OCI-LY1 (cell line): Measurements from ENCODE around the gene F13B.

Source experiments
- H2AFZ ChIP-seq: fragments of 200-600 bp; sonication (generic), shearing (Covaris generic); 2 replicates; pipeline ENCODE4 v1.6.0; 2014; ENCODE audit warnings: antibody characterized with exemption, mild to moderate bottlenecking, low read length
- H3F3A ChIP-seq: fragments of 200-600 bp; sonication (generic), shearing (Covaris generic); 2 replicates; pipeline ENCODE4 v1.6.0; 2014; ENCODE audit warnings: mild to moderate bottlenecking, antibody characterized with exemption, low read length, moderate library complexity; ENCODE audit not compliant: insufficient read depth
- H3K27ac ChIP-seq: fragments of 200-600 bp; sonication (generic); 2 replicates; pipeline ENCODE4 v1.5.1; 2014; ENCODE audit warnings: low read length, mixed run types, mild to moderate bottlenecking, low read depth; ENCODE audit not compliant: poor library complexity, severe bottlenecking
- H3K27me3 ChIP-seq: fragments of 200-600 bp; sonication (generic); 2 replicates; pipeline ENCODE4 v1.6.0; 2014; ENCODE audit warnings: antibody characterized with exemption, mild to moderate bottlenecking, low read length, moderate library complexity; ENCODE audit not compliant: insufficient read depth
- H3K36me3 ChIP-seq: fragments of 200-600 bp; sonication (generic); 2 replicates; pipeline ENCODE4 v1.6.1; 2014; ENCODE audit warnings: mild to moderate bottlenecking, antibody characterized with exemption, low read length, moderate library complexity, mixed read lengths; ENCODE audit not compliant: insufficient read depth
- H3K4me1 ChIP-seq: fragments of 200-600 bp; sonication (generic); 2 replicates; pipeline ENCODE4 v1.5.1; 2014; ENCODE audit warnings: mild to moderate bottlenecking, low read length, moderate library complexity; ENCODE audit not compliant: insufficient read depth, severe bottlenecking
- H3K4me2 ChIP-seq: fragments of 200-600 bp; sonication (generic), shearing (Covaris generic); 2 replicates; pipeline ENCODE4 v1.6.1; 2014; ENCODE audit warnings: low read length
- H3K4me3 ChIP-seq: fragments of 200-600 bp; sonication (generic); 2 replicates; pipeline ENCODE4 v1.5.1; 2014; ENCODE audit warnings: low read length, low read depth, mild to moderate bottlenecking, mixed read lengths; ENCODE audit not compliant: poor library complexity, severe bottlenecking
- H3K79me2 ChIP-seq: fragments of 200-600 bp; shearing (Covaris generic); 2 replicates; pipeline ENCODE4 v1.6.1; 2016; ENCODE audit warnings: mixed run types, low read length, mixed read lengths; ENCODE audit not compliant: insufficient read depth
- H3K9ac ChIP-seq: fragments of 200-600 bp; sonication (generic), shearing (Covaris generic); 2 replicates; pipeline ENCODE4 v1.6.1; 2014; ENCODE audit warnings: mild to moderate bottlenecking, low read length, mixed read lengths
- H3K9me2 ChIP-seq: fragments of 200-600 bp; sonication (generic), shearing (Covaris generic); 2 replicates; pipeline ENCODE4 v1.6.1; 2014; ENCODE audit warnings: low read depth, mild to moderate bottlenecking, low read length, mixed read lengths
- H3K9me3 ChIP-seq: fragments of 200-600 bp; shearing (Covaris generic); 2 replicates; pipeline ENCODE4 v1.6.1; 2014; ENCODE audit warnings: low read length, mixed read lengths
- H4K20me1 ChIP-seq: fragments of 200-600 bp; sonication (generic), shearing (Covaris generic); 2 replicates; pipeline ENCODE4 v1.6.0; 2016; ENCODE audit warnings: mild to moderate bottlenecking, low read length; ENCODE audit not compliant: insufficient read depth
- EZH2 ChIP-seq: fragments of 200-600 bp; sonication (generic), shearing (Covaris generic); IDR thresholded peaks from 2 replicates; pipeline ENCODE4 v1.8.0; 2017; ENCODE audit warnings: borderline replicate concordance, mixed run types, mild to moderate bottlenecking, antibody characterized with exemption, low read length, moderate library complexity, mixed read lengths
- TF ChIP-seq, protein P1 (sequence below): fragments of 200-600 bp; sonication (generic), shearing (Covaris generic); IDR thresholded peaks from 2 replicates; pipeline ENCODE4 v1.5.1; 2017; ENCODE audit warnings: mild to moderate bottlenecking, antibody characterized with exemption, low read length, moderate library complexity, mixed read lengths

The F13B gene, protein sequence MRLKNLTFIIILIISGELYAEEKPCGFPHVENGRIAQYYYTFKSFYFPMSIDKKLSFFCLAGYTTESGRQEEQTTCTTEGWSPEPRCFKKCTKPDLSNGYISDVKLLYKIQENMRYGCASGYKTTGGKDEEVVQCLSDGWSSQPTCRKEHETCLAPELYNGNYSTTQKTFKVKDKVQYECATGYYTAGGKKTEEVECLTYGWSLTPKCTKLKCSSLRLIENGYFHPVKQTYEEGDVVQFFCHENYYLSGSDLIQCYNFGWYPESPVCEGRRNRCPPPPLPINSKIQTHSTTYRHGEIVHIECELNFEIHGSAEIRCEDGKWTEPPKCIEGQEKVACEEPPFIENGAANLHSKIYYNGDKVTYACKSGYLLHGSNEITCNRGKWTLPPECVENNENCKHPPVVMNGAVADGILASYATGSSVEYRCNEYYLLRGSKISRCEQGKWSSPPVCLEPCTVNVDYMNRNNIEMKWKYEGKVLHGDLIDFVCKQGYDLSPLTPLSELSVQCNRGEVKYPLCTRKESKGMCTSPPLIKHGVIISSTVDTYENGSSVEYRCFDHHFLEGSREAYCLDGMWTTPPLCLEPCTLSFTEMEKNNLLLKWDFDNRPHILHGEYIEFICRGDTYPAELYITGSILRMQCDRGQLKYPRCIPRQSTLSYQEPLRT

DNA sequence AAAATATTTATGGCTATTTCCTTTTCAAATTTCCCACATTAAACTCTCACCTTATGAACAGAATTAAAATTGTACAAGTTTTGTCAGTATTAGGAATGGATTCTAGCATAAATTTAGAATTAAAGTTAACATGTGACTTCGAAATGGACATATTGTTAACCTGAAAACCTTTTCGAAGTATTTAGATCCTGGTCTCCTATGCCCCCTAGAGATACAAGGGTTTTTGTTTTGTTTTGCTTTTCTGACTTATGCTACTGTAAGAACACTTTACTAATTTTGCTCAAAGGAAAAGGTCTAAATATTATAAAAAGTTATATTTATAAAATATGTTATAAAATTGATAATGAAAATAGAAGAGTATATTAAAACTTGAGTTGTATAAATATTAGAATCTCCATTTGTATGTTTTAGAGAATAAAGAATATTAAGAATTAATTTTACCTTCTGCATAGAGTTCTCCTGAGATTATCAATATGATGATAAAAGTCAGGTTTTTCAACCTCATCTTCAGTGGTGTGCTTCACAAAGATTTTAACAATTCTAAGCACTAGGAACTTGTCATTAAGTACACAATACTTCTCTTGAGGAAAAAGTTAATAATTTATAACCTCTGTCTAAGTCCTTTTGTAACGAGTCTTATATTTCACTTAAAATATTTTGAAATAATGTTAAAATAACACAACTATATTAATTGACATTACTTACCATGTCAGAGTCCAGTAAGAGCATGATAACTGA lies at the start of gene F13B:
TSS of gene F13B (minus strand) at position 542 of the 738 bp plus-strand sequence. CDS start at position 505, 37 bp downstream.
- H3K27me3 ChIP-seq = no peaks in the 10 kb centered on the region
- TF ChIP-seq, protein P1, sequence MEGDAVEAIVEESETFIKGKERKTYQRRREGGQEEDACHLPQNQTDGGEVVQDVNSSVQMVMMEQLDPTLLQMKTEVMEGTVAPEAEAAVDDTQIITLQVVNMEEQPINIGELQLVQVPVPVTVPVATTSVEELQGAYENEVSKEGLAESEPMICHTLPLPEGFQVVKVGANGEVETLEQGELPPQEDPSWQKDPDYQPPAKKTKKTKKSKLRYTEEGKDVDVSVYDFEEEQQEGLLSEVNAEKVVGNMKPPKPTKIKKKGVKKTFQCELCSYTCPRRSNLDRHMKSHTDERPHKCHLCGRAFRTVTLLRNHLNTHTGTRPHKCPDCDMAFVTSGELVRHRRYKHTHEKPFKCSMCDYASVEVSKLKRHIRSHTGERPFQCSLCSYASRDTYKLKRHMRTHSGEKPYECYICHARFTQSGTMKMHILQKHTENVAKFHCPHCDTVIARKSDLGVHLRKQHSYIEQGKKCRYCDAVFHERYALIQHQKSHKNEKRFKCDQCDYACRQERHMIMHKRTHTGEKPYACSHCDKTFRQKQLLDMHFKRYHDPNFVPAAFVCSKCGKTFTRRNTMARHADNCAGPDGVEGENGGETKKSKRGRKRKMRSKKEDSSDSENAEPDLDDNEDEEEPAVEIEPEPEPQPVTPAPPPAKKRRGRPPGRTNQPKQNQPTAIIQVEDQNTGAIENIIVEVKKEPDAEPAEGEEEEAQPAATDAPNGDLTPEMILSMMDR = no peak; the same call in 1 of the 2 replicates
- TF ChIP-seq EZH2 = no peak
- H3K4me3 ChIP-seq = no peak within 1 kb of the TSS
- H2AFZ ChIP-seq = no peak within 1 kb of the TSS
- no peaks in the 10 kb centered on the region for H3K36me3 ChIP-seq
- no peaks in the 10 kb centered on the region for H3K79me2 ChIP-seq
- no peaks in the 10 kb centered on the region for H3F3A ChIP-seq
- H3K4me1 ChIP-seq = peaks cover 5% of the 10 kb centered on the region
- H3K9ac ChIP-seq = no peak within 1 kb of the TSS
- H3K9me2 ChIP-seq = no peaks in the 10 kb centered on the region
- no peaks in the 10 kb centered on the region for H3K9me3 ChIP-seq
- no peak within 1 kb of the TSS for H3K4me2 ChIP-seq
- no peak within 1 kb of the TSS for H3K27ac ChIP-seq
- no peaks in the 10 kb centered on the region for H4K20me1 ChIP-seq

DNA sequence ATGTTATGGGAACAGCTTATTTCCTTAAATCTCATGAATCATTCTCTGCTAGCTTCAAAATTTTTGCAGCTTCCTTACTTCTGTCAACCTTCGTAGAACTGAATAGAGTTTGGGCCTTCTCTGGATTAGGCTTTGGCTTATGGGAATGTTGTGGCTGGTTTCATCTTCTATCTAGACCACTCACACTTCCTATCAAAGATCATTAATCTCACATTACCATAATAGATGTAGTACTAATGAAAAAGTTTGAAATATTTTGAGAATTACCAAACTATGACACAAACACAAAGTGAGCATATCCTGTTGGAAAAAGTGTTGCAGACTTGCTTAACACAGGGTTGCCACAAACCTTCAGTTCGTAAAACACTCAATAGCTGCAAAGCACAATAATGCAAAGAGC lies 49.1 kb upstream of the F13B start:
- H3K9ac ChIP-seq = no peak overlapping the region
- no peaks in the 10 kb centered on the region for H3K4me1 ChIP-seq
- H3F3A ChIP-seq = no peaks in the 10 kb centered on the region
- no peaks in the 10 kb centered on the region for H3K9me3 ChIP-seq
- H3K79me2 ChIP-seq = no peaks in the 10 kb centered on the region
- no peaks in the 10 kb centered on the region for H3K27me3 ChIP-seq
- H3K9me2 ChIP-seq = no peaks in the 10 kb centered on the region
- TF ChIP-seq, protein P1 = no peak
- TF ChIP-seq EZH2 = no peak
- no peak overlapping the region for H3K4me2 ChIP-seq
- H3K4me3 ChIP-seq = no peak overlapping the region
- no peaks in the 10 kb centered on the region for H4K20me1 ChIP-seq
- no peak overlapping the region for H3K27ac ChIP-seq
- peaks cover 92% of the 10 kb centered on the region for H3K36me3 ChIP-seq
- H2AFZ ChIP-seq = no peak overlapping the region

DNA sequence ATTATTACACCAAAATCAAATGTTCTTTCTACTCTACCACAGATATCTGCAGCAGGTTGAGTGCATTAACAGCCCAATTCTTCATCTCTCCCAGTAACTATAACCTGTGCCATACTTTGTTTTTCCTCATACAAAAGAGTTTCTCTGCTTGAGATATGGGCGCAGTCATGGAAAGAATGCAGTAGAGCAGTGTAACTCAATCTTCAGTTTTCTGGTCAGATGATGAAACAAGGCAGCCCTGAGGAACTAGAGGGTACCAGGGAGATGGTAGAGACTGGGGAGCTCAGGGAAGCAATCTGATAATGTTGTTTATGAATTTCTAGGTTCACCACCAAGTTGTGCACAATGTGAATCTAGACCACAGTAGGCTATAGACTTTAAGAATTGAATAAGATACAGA lies 39.8 kb upstream of the F13B start:
- H4K20me1 ChIP-seq = no peaks in the 10 kb centered on the region
- no peaks in the 10 kb centered on the region for H3K9me3 ChIP-seq
- H3K27ac ChIP-seq = no peak overlapping the region
- H2AFZ ChIP-seq = no peak overlapping the region
- H3K79me2 ChIP-seq = no peaks in the 10 kb centered on the region
- H3K4me2 ChIP-seq = no peak overlapping the region
- no peak overlapping the region for H3K4me3 ChIP-seq
- no peak overlapping the region for H3K9ac ChIP-seq
- no peaks in the 10 kb centered on the region for H3K4me1 ChIP-seq
- H3K9me2 ChIP-seq = no peaks in the 10 kb centered on the region
- H3F3A ChIP-seq = no peaks in the 10 kb centered on the region
- H3K36me3 ChIP-seq = peaks cover 84% of the 10 kb centered on the region
- H3K27me3 ChIP-seq = no peaks in the 10 kb centered on the region
- TF ChIP-seq, protein P1 = no peak
- TF ChIP-seq EZH2 = no peak
